ENCODE measurements around the gene HIPK3. TPM values are rescaled to one million over a fixed set of nuclear protein-coding genes. Genes with fewer than 3 reads are reported as not detected.

HIPK3 gene
- total RNA-seq, 1 donor from 2014 or later, result 166 TPM

DNA sequence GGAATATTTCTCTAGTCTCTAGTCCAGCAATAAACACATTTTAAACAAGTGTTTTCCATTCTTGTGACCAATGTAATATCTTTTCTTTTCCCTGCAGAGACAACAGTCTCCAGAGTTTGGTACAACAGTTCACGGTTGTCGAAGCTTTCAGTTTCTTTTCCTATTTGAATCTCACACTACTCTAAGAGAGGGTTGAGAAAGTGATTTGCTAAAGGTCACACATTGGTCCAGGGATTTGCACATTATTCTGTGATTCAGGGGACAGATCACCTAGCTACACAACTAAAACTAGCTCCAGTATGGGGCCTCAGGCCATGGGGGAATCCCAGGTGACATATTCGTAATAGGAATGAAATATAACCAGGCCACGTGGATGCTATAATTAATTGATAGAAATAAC, 132.5 kb downstream of the HIPK3 start:
- no peak for DNase-seq (ENCODE audit: extremely low spot score in 2 of 2)
- no peak overlapping the region for H3K4me3 ChIP-seq
- H3K36me3 ChIP-seq, result no peaks in the 10 kb centered on the region
- no peak overlapping the region for H3K27ac ChIP-seq
- no peaks in the 10 kb centered on the region for H3K9me3 ChIP-seq
- TF ChIP-seq, protein P1, sequence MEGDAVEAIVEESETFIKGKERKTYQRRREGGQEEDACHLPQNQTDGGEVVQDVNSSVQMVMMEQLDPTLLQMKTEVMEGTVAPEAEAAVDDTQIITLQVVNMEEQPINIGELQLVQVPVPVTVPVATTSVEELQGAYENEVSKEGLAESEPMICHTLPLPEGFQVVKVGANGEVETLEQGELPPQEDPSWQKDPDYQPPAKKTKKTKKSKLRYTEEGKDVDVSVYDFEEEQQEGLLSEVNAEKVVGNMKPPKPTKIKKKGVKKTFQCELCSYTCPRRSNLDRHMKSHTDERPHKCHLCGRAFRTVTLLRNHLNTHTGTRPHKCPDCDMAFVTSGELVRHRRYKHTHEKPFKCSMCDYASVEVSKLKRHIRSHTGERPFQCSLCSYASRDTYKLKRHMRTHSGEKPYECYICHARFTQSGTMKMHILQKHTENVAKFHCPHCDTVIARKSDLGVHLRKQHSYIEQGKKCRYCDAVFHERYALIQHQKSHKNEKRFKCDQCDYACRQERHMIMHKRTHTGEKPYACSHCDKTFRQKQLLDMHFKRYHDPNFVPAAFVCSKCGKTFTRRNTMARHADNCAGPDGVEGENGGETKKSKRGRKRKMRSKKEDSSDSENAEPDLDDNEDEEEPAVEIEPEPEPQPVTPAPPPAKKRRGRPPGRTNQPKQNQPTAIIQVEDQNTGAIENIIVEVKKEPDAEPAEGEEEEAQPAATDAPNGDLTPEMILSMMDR (IDR thresholded peaks at IDR 0.05), result no peak
- no peak for TF ChIP-seq POLR2AphosphoS5 (IDR thresholded peaks at IDR 0.05; ENCODE audit: insufficient read depth in 1 of 2, low read depth in 1 of 2)
- TF ChIP-seq POLR2A (IDR thresholded peaks at IDR 0.05), result no peak
- no peaks in the 10 kb centered on the region for H3K4me1 ChIP-seq
- no peaks in the 10 kb centered on the region for H3K27me3 ChIP-seq
- intact Hi-C loops (cut with DNase I), result no loop called here

DNA sequence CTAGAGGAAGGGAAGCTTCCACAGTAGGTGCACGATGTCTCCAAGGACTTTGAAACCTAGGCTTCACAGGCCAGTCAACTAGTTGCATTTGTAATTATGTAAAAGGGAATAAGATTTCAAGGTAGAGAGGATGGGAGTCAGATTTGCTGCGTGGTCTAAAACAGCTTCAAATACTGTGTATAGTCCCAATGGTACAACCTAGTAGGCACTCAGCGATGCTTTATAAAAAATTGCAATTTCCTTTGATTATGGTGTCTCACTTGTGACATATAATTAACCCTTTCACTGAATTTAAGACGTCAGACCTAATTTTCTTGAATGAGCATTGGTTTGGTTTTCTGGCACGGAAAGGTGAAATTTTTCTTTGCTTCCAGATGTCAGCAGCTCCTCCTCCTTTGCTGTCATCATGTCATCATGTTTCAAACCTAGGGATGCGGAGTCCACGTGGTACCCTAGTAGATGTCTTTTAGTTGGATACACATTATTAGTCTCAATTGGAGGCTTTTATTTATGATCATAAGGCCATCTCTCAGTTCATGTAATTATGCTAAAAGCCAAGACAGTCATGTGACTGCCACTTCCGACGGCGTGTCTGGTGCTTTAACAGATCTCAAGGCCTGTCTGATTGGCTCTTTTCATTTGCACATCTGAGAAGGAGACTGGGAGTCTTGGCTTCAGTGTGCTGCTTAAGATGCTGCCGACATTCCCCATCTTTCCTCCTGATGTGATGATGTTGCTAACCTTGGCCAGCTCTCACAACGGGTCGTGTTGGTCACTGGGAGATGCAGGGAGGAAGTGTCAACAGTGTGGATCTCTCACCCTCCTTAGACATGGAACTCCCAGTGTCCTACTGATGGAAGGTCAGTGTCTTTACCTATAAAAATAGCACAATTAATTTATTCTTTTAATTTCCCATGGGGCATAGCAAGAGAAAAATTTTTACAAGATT, 134.0 kb downstream of the HIPK3 start:
- H3K4me1 ChIP-seq, result no peaks in the 10 kb centered on the region
- H3K27ac ChIP-seq, result no peak overlapping the region
- no peak overlapping the region for H3K4me3 ChIP-seq
- no peaks in the 10 kb centered on the region for H3K9me3 ChIP-seq
- no peak for DNase-seq (ENCODE audit: extremely low spot score in 2 of 2)
- no peaks in the 10 kb centered on the region for H3K36me3 ChIP-seq
- no peaks in the 10 kb centered on the region for H3K27me3 ChIP-seq
- intact Hi-C loops (cut with DNase I), result no loop called here
- TF ChIP-seq POLR2AphosphoS5 (IDR thresholded peaks at IDR 0.05; ENCODE audit: insufficient read depth in 1 of 2, low read depth in 1 of 2) (no peak), POLR2A (IDR thresholded peaks at IDR 0.05) (no peak)
- TF ChIP-seq, protein P1 (IDR thresholded peaks at IDR 0.05), result no peak

DNA sequence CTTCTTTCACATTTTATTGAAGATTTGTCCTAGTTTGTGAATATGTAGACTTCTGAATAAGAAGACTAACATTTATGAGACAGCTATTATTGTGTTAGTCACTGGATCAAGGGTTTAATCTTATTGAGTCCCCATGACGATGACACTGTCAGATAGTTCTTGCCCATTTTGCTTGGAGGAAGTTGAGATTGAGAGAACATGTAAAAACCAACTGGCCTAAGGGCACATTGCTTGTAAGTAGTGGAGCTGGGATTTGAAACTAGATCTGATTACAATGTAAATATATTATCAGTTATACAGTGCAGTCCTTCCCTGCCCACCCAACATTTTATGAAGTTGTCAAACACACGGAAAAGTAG, 134.7 kb downstream of the HIPK3 start:
- H3K27me3 ChIP-seq, result no peaks in the 10 kb centered on the region
- no peaks in the 10 kb centered on the region for H3K9me3 ChIP-seq
- no peak for DNase-seq (ENCODE audit: extremely low spot score in 2 of 2)
- TF ChIP-seq, protein P1 (IDR thresholded peaks at IDR 0.05), result no peak
- no peak for TF ChIP-seq POLR2AphosphoS5 (IDR thresholded peaks at IDR 0.05; ENCODE audit: insufficient read depth in 1 of 2, low read depth in 1 of 2)
- TF ChIP-seq POLR2A (IDR thresholded peaks at IDR 0.05), result no peak
- no peak overlapping the region for H3K4me3 ChIP-seq
- H3K4me1 ChIP-seq, result no peaks in the 10 kb centered on the region
- H3K36me3 ChIP-seq, result no peaks in the 10 kb centered on the region
- intact Hi-C loops (cut with DNase I), result no loop called here
- H3K27ac ChIP-seq, result no peak overlapping the region

DNA sequence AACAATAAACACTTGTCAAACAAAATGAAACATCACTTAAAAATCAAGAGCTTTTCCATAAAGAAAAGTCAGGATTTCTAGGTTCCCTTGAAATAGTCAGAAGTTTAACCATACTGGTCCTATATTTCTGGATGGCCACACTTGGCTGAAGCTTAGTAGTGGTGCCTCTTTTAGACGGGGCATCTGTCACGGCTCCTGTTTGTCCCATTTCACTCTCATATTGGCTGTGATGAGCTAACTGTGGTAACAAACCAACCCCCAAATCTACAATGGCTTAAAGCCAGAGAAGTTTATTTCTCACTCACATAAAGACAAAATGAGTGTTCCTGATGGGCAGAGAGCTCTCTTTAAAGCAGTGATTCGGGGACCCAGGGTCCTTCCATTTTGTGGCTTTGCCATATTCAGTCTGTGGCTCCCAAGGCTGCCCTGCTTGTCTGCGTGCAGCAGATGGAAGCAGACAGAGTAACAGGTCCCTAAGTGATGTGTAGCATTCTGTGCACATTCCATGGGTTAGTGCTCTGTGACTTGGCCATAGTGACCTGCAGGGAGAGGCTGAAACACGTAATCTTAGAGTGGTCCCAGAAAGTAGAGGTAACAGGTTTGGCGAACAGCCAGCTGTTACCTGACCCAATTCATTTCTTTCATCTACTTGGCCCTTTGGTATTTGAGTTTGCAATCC, 137.4 kb downstream of the HIPK3 start:
- TF ChIP-seq POLR2A (IDR thresholded peaks at IDR 0.05), result no peak
- TF ChIP-seq POLR2AphosphoS5 (IDR thresholded peaks at IDR 0.05; ENCODE audit: insufficient read depth in 1 of 2, low read depth in 1 of 2), result no peak
- TF ChIP-seq, protein P1 (IDR thresholded peaks at IDR 0.05), result no peak
- Histone ChIP-seq H3K27ac (no peak overlapping the region), H3K4me1 (no peaks in the 10 kb centered on the region), H3K4me3 (no peak overlapping the region), H3K9me3 (no peaks in the 10 kb centered on the region), H3K27me3 (no peaks in the 10 kb centered on the region), H3K36me3 (no peaks in the 10 kb centered on the region)
- intact Hi-C loops (cut with DNase I), result no loop called here
- DNase-seq (ENCODE audit: extremely low spot score in 2 of 2), result no peak

DNA sequence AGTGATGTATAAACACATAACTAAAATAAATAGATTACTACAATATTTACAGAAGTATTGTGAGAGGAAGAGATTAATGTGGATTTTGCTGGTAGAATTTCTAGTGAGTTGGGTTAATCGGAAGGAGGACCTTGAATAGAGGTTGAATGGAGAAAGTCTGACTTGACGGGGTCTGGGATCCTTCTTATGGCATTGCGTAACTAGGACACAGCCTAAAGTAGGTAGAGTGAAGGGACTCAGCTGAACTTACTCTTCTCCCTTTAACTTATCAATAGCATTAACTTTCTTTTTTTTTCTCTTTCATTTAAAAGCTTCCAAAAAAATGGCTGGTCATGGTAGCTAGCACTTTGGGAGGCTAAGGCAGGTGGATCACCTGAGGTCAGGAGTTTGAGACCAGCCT, 139.2 kb downstream of the HIPK3 start:
- intact Hi-C loops (cut with DNase I), result no loop called here
- H3K36me3 ChIP-seq, result no peaks in the 10 kb centered on the region
- TF ChIP-seq, protein P1 (IDR thresholded peaks at IDR 0.05), result no peak
- no peak for TF ChIP-seq POLR2AphosphoS5 (IDR thresholded peaks at IDR 0.05; ENCODE audit: insufficient read depth in 1 of 2, low read depth in 1 of 2)
- no peak for TF ChIP-seq POLR2A (IDR thresholded peaks at IDR 0.05)

More for the DNA sequence above, 139.2 kb downstream of the HIPK3 start:
- Histone ChIP-seq H3K4me3 (no peak overlapping the region), H3K9me3 (no peaks in the 10 kb centered on the region), H3K27me3 (no peaks in the 10 kb centered on the region), H3K4me1 (no peaks in the 10 kb centered on the region), H3K27ac (no peak overlapping the region)
- DNase-seq (ENCODE audit: extremely low spot score in 2 of 2), result no peak

Measured in vagina (tissue), 2 donors.